Measurements from ENCODE around the gene TACSTD2. TPM values are rescaled to one million over a fixed set of nuclear protein-coding genes. Genes with fewer than 3 reads are reported as not detected.
"Not testable (repeated sequence)": the region's sequence is repeated elsewhere in the genome, so short reads cannot be mapped to it uniquely, and the experiment has no call there.

TACSTD2 gene
- total RNA-seq, 1 experiment from 2014 or later: 1.2 TPM

DNA sequence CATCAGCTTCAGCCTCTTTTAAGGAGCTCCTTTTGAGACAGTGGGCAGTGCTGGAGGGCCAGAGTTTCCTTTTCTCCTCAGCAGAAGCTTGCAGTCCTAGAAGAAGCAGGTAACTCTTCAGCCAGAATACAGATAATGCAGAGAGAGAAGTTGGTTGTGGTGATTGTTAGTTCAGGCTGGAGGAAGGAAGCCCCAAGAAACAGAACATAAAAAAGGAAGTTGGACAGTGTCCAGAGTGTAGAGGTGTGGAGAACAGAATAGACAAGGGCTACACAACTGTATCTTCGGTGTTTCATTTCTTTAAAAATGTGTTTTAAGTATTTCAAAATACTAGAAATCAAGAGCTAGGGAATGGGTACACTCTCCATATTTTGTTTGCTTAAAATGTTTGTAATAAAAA lies 6.4 kb upstream of the TACSTD2 start:
- no CpG with 5 or more reads among the region's 1 CpG for WGBS (ENCODE audit: extremely low coverage, insufficient read length, low lambda C conversion rate)
- H2BK120ac ChIP-seq (ENCODE audit: low read depth, low read length, poor library complexity, severe bottlenecking): no peak overlapping the region
- no peaks in the 10 kb centered on the region for H3K79me1 ChIP-seq (ENCODE audit: insufficient read depth, low read depth, low read length, poor library complexity, severe bottlenecking)
- H3K79me2 ChIP-seq (ENCODE audit: insufficient read depth, low read length): no peaks in the 10 kb centered on the region
- H4K5ac ChIP-seq (ENCODE audit: insufficient read length, low read depth, low read length): no peak overlapping the region
- no peak overlapping the region for H3K4me2 ChIP-seq (ENCODE audit: insufficient read depth, insufficient read length, low read length)
- no peak overlapping the region for H3K9ac ChIP-seq (ENCODE audit: extremely low read depth, insufficient read length, low read length)
- H4K91ac ChIP-seq (ENCODE audit: insufficient read length, low read depth, low read length): no peak overlapping the region
- no peak overlapping the region for H3K27ac ChIP-seq (ENCODE audit: insufficient read length, low read depth, low read length)
- no peaks in the 10 kb centered on the region for H3K23me2 ChIP-seq (ENCODE audit: insufficient read length, low read depth, low read length, poor library complexity, severe bottlenecking)
- no peak overlapping the region for H3T11ph ChIP-seq (ENCODE audit: low read length)
- no peak overlapping the region for H2AK5ac ChIP-seq (ENCODE audit: insufficient read length, low read length)
- TF ChIP-seq, protein P1, sequence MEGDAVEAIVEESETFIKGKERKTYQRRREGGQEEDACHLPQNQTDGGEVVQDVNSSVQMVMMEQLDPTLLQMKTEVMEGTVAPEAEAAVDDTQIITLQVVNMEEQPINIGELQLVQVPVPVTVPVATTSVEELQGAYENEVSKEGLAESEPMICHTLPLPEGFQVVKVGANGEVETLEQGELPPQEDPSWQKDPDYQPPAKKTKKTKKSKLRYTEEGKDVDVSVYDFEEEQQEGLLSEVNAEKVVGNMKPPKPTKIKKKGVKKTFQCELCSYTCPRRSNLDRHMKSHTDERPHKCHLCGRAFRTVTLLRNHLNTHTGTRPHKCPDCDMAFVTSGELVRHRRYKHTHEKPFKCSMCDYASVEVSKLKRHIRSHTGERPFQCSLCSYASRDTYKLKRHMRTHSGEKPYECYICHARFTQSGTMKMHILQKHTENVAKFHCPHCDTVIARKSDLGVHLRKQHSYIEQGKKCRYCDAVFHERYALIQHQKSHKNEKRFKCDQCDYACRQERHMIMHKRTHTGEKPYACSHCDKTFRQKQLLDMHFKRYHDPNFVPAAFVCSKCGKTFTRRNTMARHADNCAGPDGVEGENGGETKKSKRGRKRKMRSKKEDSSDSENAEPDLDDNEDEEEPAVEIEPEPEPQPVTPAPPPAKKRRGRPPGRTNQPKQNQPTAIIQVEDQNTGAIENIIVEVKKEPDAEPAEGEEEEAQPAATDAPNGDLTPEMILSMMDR (conservative IDR thresholded peaks at IDR 0.05): no peak
- Mint-ChIP-seq H3K36me3 (ENCODE audit: insufficient read depth in 1 of 3, low read depth in 3 of 3) (no peaks in the 10 kb centered on the region), H3K4me1 (peaks cover 2 to 5% of the 10 kb centered on the region in 2 experiments; a peak in 2 of 4 replicates), H3K27me3 (ENCODE audit: low read depth) (peaks cover 21% of the 10 kb centered on the region), H3K9me3 (no peaks in the 10 kb centered on the region; a peak in 1 of 5 replicates), H3K27ac (no peak overlapping the region), H3K4me3 (no peak overlapping the region)
- no peak overlapping the region for H3K56ac ChIP-seq (ENCODE audit: insufficient read length, low read depth, low read length)
- H3K4me1 ChIP-seq (ENCODE audit: insufficient read depth, low read length): no peaks in the 10 kb centered on the region; the same call in 1 of the 2 replicates
- H3K4ac ChIP-seq (ENCODE audit: low read depth, low read length): no peak overlapping the region
- H3K27me3 ChIP-seq (ENCODE audit: insufficient read depth, low read length): no peaks in the 10 kb centered on the region
- H2AFZ ChIP-seq (ENCODE audit: low read length): no peak overlapping the region
- DNase-seq: no peak
- H2BK12ac ChIP-seq (ENCODE audit: insufficient read length, low read depth, low read length): no peak overlapping the region
- no peaks in the 10 kb centered on the region for H3K9me3 ChIP-seq (ENCODE audit: control insufficient read depth, low read depth, low read length)
- H3K18ac ChIP-seq (ENCODE audit: insufficient read length, low read depth, low read length): no peak overlapping the region
- no peaks in the 10 kb centered on the region for H4K20me1 ChIP-seq (ENCODE audit: control insufficient read depth, insufficient read depth, insufficient read length)
- H4K8ac ChIP-seq (replicated peaks; ENCODE audit: insufficient read length, low read depth, low read length): no peak overlapping the region
- no peak overlapping the region for H2BK15ac ChIP-seq (ENCODE audit: low read depth, low read length)
- no peak overlapping the region for H3K23ac ChIP-seq (ENCODE audit: insufficient read length, low read depth, low read length)
- H2BK5ac ChIP-seq (ENCODE audit: insufficient read length, low read length): no peak overlapping the region
- no peak overlapping the region for H2BK20ac ChIP-seq (ENCODE audit: low read depth, low read length, poor library complexity, severe bottlenecking)
- no peak overlapping the region for H3K14ac ChIP-seq (ENCODE audit: insufficient read depth, low read length)

DNA sequence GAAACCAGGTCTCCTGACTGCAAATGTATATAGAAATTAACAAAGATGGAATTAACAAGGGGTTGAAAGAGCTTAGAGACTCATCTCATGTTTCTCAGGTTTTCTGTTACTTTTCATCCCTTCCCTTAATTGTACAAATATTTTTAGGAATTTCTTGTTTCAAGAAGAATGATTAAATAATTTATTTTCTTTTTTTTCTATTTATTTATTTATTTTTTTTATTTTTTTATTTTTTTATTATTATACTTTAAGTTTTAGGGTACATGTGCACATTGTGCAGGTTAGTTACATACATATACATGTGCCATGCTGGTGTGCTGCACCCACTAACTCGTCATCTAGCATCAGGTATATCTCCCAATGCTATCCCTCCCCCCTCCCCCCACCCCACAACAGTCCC lies 5.1 kb upstream of the TACSTD2 start:
- H3K4me3 Mint-ChIP-seq; H4K20me1 ChIP-seq (ENCODE audit: control insufficient read depth, insufficient read depth, insufficient read length); H3K18ac ChIP-seq (ENCODE audit: insufficient read length, low read depth, low read length); H2BK20ac ChIP-seq (ENCODE audit: low read depth, low read length, poor library complexity, severe bottlenecking); H4K5ac ChIP-seq (ENCODE audit: insufficient read length, low read depth, low read length); H4K91ac ChIP-seq (ENCODE audit: insufficient read length, low read depth, low read length); H3K9me3 ChIP-seq (ENCODE audit: control insufficient read depth, low read depth, low read length); H3K56ac ChIP-seq (ENCODE audit: insufficient read length, low read depth, low read length); H2AFZ ChIP-seq (ENCODE audit: low read length); H3T11ph ChIP-seq (ENCODE audit: low read length); H3K79me1 ChIP-seq (ENCODE audit: insufficient read depth, low read depth, low read length, poor library complexity, severe bottlenecking); H3K79me2 ChIP-seq (ENCODE audit: insufficient read depth, low read length); H3K27ac Mint-ChIP-seq; H3K14ac ChIP-seq (ENCODE audit: insufficient read depth, low read length); H3K27ac ChIP-seq (ENCODE audit: insufficient read length, low read depth, low read length); H4K8ac ChIP-seq (replicated peaks; ENCODE audit: insufficient read length, low read depth, low read length); H3K27me3 ChIP-seq (ENCODE audit: insufficient read depth, low read length); H2AK5ac ChIP-seq (ENCODE audit: insufficient read length, low read length); H3K4ac ChIP-seq (ENCODE audit: low read depth, low read length); H2BK12ac ChIP-seq (ENCODE audit: insufficient read length, low read depth, low read length); H3K23me2 ChIP-seq (ENCODE audit: insufficient read length, low read depth, low read length, poor library complexity, severe bottlenecking); H2BK120ac ChIP-seq (ENCODE audit: low read depth, low read length, poor library complexity, severe bottlenecking); H2BK15ac ChIP-seq (ENCODE audit: low read depth, low read length); H3K9me3 Mint-ChIP-seq; DNase-seq; H2BK5ac ChIP-seq (ENCODE audit: insufficient read length, low read length); H3K4me2 ChIP-seq (ENCODE audit: insufficient read depth, insufficient read length, low read length); H3K23ac ChIP-seq (ENCODE audit: insufficient read length, low read depth, low read length); H3K36me3 Mint-ChIP-seq (ENCODE audit: insufficient read depth in 1 of 3, low read depth in 3 of 3); H3K4me1 ChIP-seq (ENCODE audit: insufficient read depth, low read length); H3K9ac ChIP-seq (ENCODE audit: extremely low read depth, insufficient read length, low read length): not testable (repeated sequence)
- H3K4me1 Mint-ChIP-seq: peaks cover 8 to 11% of the 10 kb centered on the region in 2 experiments
- whole genome bisulfite sequencing (ENCODE audit: extremely low coverage, insufficient read length, low lambda C conversion rate): no CpG with 5 or more reads among the region's 1 CpG
- H3K27me3 Mint-ChIP-seq (ENCODE audit: low read depth): peaks cover 34% of the 10 kb centered on the region
